G401.6 (cell line): ENCODE data around the gene INHA.

ENCODE experiments used
- FAIRE-seq: peaks from 2 replicates; lab custom pipeline; 2012; peaks lifted over from hg19 to GRCh38; lab: Jason Lieb, UNC

Gene INHA

GRCh38 chr2:219575566-219576504, 3.7 kb downstream of the INHA start:
- FAIRE-seq, result no peak

- FAIRE-seq, result no peak
Observed at GRCh38 chr2:219576505-219577388, 4.6 kb downstream of the INHA start.

- FAIRE-seq, result no peak
Observed at GRCh38 chr2:219578811-219579613, 6.9 kb downstream of the INHA start.

- FAIRE-seq, result no peak
Observed at GRCh38 chr2:219581346-219581745, 9.2 kb downstream of the INHA start.

GRCh38 chr2:219591091-219591490, 19.0 kb downstream of the INHA start:
- no peak for FAIRE-seq

- FAIRE-seq, result no peak
Observed at GRCh38 chr2:219592736-219593135, 20.6 kb downstream of the INHA start.

- FAIRE-seq, result no peak
Observed at GRCh38 chr2:219593154-219593553, 21.0 kb downstream of the INHA start.

- no peak for FAIRE-seq
Observed at GRCh38 chr2:219595256-219595655, 23.1 kb downstream of the INHA start.

GRCh38 chr2:219596954-219597551, 24.9 kb downstream of the INHA start:
- peak; percentile 56 for FAIRE-seq

- peak; percentile 97 for FAIRE-seq
Observed at GRCh38 chr2:219597552-219598307, 25.6 kb downstream of the INHA start, which contains the start of gene STK11IP. Gene STK11IP (plus strand): TSS chr2:219597857. CDS start chr2:219598120, 263 bp downstream.

GRCh38 chr2:219598308-219599078, 26.4 kb downstream of the INHA start:
- no peak for FAIRE-seq

- no peak for FAIRE-seq
Observed at GRCh38 chr2:219603771-219604170, 31.7 kb downstream of the INHA start.

- no peak for FAIRE-seq
Observed at GRCh38 chr2:219605607-219605954, 33.5 kb downstream of the INHA start.

- FAIRE-seq, result no peak
Observed at GRCh38 chr2:219607931-219608330, 35.8 kb downstream of the INHA start.

GRCh38 chr2:219608399-219608964, 36.4 kb downstream of the INHA start:
- no peak for FAIRE-seq

- no peak for FAIRE-seq
Observed at GRCh38 chr2:219609149-219609750, 37.1 kb downstream of the INHA start.

GRCh38 chr2:219611306-219611705, 39.2 kb downstream of the INHA start:
- no peak for FAIRE-seq

- no peak for FAIRE-seq
Observed at GRCh38 chr2:219611866-219612576, 39.9 kb downstream of the INHA start.
